ENCODE results near the gene LGALS7B.
"Not testable (repeated sequence)": the region's sequence is repeated elsewhere in the genome, so short reads cannot be mapped to it uniquely, and the experiment has no call there.

LGALS7B gene

DNA sequence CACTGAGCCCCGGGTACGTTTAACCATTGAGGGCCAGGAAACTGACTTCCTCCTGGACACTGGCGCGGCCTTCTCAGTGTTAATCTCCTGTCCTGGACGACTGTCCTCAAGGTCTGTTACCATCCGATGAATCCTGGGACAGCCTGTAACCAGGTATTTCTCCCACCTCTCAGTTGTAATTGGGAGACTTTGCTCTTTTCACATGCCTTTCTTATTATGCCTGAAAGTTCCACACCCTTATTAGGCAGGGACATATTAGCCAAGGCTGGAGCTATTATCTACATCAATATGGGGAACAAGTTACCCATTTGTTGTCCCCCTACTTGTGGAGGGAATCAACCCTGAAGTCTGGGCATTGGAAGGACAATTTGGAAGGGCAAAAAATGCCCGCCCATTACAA, 36.9 kb downstream of the LGALS7B start:
- not testable (repeated sequence) for DNase-seq

DNA sequence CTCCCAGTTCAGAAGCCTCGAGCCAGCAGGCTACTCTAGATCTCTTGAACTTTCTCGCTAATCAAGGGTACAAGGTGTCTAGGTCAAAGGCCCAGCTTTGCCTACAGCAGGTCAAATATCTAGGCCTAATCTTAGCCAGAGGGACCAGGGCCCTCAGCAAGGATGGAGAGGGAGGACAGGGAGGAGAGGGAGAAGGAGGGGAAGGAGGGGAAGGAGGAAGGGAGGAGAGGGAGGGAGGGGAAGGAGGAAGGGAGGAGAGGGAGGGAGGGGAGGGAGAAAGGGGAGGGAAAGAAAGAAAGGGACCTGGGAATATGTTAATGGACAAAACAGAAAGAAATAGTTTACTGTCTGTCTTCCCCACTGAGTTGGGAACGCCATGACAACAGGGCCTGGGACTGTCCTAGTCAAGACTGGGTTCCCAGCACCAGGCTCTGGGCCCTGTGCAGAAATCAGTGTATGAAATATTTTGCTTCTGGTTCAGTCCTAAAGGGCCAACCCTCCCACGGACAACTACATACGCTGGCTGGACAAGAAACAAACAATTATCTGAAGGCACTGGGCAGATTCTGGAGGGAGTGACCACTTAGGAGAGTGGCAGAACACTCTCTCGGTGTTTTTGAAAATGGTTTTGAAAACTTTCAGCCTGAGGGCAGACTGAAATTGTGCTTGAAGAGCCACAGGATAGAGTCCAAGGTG, 38.0 kb downstream of the LGALS7B start:
- no peak for DNase-seq

DNA sequence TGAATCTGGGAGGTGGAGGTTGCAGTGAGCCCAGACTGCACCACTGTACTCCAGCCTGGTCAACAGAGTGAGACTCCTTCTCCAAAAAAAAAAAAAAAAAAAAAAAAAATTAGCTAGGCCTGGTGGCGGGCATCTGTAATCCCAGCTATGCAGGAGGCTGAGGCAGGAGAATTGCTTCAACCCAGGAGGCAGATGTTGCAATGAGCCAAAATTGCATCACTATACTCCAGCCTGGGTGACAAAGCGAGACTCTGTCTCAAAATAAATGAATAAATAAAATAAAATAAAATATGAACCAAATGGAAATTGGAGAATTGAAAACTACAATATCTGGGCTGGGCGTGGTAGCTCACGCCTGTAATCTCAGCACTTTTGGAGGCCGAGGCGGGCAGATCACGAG, 40.2 kb downstream of the LGALS7B start:
- DNase-seq, result not testable (repeated sequence)

DNA sequence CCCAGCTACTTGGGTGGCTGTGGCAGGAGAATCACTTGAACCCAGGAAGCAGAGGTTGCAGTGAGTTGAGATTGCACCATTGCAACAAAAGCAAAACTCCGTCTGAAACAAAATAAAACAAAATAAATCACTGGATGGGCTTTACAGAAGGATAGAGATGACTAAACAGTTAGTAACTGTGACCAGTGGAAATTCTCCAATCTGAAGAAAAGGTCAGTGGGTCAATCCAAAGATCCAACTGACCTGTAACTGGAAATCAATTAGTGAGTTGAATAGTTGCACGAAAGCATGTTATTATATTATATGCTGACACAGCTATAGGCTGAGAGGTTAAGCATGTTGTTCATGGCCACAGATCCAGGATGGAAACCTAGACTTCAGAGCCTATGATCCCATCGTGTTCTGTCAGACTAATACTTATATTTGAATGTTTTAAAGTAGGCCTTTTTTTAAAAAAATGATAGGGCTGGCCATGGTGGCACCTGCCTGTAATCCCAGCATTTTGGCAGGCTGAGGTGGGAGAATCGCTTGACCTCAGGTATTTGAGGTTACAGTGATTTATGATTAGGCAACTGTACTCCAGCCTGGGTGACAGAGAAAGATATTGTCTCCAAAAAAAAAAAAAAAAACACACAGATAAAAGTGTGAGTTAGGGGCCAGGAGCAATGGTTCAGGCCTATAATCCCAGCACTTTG, 41.2 kb downstream of the LGALS7B start:
- no peak for DNase-seq

DNA sequence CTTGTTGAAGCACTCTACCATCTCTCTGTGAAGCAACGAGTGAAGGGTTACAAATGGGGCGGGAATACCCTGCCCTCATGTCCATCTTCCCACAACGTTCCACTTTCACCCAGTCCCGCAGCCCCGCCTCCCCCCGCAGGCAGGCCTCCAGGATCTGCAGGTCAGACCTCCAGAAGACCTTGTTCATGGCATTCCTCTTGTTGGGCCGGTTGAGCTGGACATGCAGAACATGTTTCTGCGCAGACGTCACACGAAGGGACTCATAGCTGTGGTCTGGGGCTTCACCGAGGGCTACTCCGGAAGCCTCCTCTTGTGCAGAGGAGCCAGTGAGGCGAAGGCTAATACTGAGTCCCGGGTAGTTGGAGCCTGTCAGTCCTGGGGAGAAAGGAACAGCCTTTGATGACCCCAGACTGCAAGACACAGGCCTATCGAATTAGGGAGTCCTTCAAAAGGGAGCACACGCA, 42.2 kb downstream of the LGALS7B start:
- peak in 1 of 2 donors; percentile 66 for DNase-seq

DNA sequence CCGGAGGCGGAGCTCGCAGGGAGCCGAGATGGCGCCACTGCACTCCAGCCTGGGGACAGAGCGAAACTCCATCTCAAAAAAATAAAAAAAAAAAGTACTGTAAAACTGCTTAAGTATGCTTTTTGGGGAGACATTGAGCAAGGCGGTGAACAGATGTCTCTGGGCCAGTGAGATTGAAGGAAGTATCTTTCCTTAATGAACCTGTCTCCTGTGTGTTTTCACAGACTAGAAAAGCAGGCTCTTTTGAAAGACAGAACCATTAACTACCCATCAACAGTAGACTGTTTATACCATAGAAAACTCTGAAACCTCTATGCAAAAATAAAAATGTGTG, 44.1 kb downstream of the LGALS7B start:
- DNase-seq, result no peak

DNA sequence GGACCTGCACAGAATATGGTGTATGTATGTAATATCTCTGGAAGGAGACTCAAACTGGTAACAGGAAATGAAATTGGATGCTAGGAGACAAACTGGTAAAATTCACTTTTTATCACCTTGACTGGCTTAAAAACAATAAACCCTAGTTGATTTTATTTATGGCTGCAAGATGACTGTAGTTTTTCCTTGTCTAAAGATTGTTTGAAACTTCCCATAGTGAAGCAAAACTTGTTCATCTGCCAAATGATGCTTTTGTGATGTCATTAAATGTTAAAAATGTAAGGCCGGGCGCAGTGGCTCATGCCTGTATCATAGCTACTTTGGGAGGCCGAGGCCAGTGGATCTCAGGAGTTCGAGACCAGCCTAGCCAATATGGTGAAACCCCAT, 45.1 kb downstream of the LGALS7B start:
- DNase-seq, result no peak

DNA sequence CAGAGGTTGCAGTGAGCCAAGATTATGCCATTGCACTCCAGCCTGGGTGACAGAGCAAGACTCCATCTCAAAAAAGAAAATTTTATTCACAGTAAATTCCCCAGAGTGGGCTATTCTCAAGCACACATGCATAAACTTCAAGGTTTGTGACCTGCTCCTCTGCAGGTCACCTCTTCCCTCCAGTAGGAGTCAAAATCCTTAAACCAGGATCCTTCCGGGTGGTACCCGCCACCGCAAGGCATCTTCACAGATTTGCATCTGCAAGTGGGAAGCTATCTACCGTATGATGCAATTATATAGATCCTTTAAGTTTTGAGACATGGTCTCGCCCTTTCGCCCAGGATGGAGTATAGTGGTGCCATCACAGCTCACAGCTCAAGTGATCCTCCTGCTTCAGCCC, 45.6 kb downstream of the LGALS7B start:
- DNase-seq, result no peak

DNA sequence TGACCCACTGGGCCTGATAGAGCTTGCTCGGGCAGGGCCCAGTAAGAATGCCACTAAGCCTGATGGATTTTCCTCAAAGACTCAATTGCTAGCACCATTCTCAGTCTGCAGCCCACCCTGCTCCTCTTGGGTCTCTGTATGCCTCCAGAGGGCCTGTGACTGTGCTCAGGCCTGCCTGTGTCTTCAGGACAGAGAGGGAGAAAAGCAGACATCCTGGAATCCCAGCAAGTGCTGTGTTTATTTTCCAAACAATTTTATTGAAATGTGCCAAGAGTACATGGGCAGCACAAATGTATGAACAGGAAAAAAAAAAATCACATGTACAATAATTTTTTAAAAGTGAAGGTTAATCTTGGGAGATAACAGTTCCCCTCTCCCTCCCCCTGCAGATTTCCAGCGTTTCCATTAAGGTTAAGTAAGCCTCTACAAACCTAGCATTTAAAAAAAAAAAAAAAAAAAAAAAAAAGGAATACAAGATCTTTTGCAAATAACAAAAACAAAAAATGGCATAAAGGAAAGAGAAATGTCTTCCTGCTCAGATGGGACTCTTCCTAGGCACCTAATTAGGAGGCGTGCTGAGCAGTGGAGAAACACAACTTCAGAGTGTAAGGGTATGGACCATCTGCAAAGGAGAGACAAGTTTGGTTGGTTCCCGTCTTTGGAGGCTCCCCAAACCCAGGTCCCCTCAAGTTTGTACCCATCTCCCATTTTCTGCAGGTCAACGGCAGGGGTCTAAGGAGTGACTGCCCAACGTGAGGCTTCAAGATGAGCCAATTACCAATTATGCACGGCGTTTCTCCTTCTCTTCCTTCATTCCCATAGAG, 47.4 kb downstream of the LGALS7B start:
- no peak for DNase-seq

DNA sequence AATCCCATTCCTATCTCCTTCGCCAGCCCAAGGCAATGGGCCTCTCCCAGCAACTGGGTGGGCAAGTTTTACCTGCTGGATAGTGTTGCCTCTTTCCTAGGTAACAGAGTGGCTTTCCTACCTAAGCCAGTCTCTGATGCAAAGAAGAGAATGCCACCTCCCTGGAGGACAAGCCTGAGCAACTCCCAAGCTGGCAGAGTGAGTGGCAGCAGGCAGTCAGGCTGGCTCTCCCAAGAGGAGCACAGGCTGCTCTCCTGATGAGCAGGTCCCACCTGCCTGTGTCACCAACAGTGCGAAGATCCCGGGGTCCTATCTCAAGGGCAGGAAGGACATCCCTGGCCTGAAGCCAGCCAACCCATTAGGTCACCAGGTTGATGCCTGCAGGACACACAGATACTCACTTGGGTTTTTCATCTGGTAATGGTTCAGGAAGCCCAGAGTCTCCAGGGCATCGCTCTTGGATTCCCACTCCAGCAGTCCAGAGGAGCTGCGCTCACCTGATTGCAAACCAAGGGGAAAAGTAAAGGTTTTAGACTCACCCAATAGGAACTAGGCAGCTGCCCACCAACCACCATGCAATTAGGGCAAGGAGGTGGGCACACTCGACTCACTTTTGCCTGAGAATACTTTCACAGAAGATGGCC, 48.1 kb downstream of the LGALS7B start:
- DNase-seq, result no peak

DNA sequence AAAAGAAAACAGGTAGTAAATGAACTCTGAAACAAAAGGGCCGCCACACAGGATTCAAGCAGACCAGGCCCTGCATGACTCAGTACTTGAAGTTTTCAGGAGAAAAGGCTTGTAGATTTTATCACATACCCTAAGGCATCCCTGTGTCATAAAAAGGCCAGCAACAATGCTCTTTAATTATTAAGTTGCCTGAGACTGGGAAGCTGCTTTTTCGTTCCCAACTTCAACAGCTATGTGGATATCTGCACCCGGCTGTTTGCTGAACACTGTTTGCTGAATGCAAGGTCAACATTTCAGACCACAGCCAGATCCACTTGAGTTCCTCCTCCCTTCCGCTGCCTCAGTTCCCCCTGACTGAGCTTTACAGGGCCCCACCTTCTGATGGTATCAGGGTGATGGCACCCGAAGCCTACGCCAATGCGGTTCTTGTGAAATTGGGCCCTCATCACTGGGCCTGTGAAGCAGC, 48.7 kb downstream of the LGALS7B start:
- no peak for DNase-seq

DNA sequence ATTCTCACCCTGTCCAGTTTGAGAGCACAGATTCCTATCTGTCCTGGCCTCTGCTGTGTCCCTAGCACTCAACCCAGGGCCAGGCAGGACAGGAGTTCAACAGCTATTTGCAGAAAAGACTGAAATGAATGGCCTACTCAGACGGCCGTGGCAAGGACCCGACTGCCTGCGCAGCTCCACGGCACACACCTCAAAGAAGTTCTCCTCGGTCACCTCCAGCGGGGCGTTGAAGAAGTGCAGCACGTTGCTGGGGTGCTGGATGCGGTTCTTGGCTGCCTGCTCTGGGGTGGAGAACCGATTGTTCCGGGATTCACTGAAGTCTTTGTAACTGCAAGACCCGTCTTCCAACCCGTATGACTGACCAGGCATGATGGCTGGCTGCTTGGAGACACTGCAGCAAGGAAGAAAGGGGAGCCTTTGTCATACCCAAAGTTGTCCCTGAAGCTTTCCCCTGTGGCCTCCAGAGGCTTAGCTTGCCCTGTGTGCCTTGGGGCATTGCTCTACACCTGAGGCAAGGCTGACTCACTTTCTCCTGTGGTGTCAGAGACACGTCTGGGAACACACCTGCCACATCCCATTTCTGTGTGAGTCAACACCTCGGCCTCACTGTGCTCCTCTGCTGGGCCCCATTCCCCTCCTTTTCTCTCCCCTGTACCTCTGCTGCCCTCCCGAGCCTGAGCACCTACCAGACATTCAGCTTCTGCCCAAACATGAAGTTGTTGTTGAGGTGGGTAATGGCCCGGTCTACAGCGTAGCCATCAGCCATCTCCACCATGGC, 49.4 kb downstream of the LGALS7B start:
- DNase-seq, result no peak

DNA sequence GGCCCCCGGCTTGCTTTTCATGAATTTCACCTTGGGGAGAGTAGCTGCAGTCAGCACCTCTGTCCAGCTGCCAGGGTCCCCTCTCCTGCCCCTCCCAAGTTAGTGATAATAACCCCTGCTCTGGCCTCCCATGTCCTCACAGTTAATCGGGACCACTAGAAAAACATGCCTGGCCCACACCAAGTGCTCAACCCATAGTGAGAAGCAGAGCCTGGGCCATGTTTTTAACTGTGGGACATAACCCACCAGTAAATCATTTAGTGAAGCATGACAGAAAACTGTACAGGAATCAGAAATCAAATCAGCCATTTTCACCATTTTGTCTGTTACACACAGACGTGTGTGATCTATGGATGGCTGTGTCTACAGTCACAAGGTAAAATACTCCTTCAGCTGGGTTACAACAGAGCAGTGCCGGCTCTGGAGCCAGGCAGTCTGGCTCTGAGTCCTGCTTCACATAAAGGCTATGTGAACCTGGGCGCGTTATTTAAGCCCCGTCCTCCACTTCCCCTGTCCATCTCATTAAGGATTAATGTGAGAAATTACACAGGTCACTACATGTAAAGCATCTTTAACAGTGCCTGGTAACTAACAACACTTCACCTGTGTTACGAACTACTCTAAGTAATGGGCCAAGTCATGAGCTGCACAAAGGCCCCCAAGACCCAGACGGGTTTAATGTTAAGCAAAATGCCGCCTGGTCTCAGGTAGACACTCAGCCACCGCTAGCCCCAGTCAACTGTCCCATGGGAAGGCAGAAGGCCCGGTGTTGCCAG, 50.2 kb downstream of the LGALS7B start:
- no peak for DNase-seq

DNA sequence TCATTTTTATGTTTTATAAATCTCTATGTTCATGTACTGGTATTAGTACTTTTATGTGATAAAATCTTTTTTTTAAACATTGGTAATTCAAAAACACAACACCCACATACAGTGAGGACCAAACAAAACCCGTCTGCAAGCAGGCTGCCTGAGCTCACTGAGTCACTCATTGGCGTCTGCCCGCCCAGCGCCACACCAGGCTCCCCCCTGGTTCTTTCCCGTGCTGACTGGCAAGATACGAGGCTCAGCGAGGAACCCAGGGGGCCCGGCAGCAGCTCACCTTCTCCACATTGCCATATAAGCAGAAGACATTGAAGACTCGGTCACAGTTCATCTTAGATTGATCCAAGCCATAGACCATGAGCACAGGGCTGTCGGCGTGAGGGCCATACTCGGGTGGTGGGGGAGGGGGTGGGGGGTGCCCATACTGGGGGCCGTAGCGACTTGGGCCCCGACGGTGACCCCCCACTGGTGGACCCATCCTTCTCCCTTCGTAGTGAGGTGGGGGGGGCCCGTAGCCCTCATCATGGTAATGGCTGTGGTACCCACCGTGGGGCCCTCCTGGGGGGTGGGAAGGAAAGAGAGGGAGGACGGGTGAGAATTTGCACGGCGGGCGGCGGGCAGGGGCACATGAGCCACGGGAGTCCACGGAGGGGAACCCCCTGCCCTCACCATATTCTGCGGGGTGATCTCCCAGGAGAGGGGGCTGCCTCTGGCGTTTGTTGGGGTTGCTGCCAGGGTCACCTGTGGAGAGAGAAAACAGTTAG, 51.0 kb downstream of the LGALS7B start:
- DNase-seq, result no peak

DNA sequence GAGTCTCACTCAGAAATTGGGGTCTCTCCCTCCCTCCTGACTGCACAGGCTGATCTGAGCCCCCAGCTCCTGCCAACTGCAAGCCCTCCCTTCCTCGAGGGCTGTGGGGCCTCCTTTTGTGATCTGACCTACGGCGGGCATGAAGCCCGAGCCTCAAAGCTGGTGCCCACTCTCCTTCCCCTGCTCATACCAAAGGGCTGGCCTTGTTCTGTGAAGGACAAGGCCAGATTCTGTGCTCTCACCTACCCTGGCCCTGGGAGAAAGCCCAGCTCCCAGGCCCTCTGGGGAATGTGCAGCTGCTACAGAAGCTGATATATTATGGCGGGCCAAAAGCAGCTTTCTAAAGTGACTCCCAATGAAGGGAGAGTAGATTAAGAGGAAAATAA, 51.6 kb downstream of the LGALS7B start:
- DNase-seq, result no peak
